ENCODE results near the gene GP1BB. TPM values are rescaled to one million over a fixed set of nuclear protein-coding genes. Genes with fewer than 3 reads are reported as not detected.

Gene GP1BB
- total and polyA plus RNA-seq, 10 of the 15 experiments (the other 5 are each of a cell fraction or from before 2014, with no cell fraction given), result 0.05 to 0.28 (median 0.28) TPM; not detected in 7

DNA sequence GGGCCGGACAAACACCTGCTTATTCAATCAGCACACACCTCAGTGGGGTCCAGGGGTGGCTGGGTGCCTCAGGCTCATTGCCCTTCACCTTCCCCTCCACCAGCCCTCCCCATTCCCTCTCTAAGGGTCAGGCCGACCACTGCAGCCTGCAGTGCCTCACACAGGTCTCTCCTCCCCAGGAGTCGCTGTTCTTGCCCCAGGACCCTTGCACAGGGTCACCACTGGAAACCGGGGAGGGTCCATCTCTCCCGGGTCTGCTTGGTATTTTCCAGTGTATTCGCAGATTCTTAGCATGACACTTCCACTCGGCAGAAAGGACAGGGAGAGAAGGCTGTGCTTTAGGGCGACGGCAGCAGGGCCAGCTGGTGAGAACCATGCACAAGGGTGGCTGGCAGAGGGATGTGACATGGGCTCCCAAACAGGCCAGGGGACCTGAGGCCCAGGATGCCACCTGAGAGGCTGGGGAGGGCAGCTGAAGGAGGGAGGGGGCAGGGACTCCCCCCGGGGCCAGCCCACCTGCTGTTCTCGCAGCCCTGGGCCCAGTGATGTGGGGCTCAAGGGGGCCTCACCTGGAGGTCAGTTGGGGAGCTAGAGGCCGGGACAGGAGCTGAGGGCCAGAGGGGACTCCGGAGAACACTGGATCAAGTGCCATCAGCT is 21.1 kb downstream of the GP1BB start:
- DNase-seq (ENCODE audit: low read depth, low spot score) (no peak), FAIRE-seq (no peak), ATAC-seq (no peak)
- Histone ChIP-seq H3K4me1 (ENCODE audit: control insufficient read depth, insufficient read depth, low read length) (no peaks in the 10 kb centered on the region), H3K9ac (ENCODE audit: control insufficient read depth, insufficient read depth, low read length) (no peak overlapping the region), H4K20me1 (ENCODE audit: control insufficient read depth, insufficient read depth) (no peaks in the 10 kb centered on the region), H2AFZ (ENCODE audit: control insufficient read depth, low read depth, low read length) (no peak overlapping the region), H3K4me2 (ENCODE audit: control insufficient read depth, insufficient read depth) (no peak overlapping the region), H3K27me3 (replicated peaks in 1 of 2; ENCODE audit: control insufficient read depth in 2 of 2, insufficient read depth in 2 of 2, low read length in 1 of 2) (no peaks in the 10 kb centered on the region; a peak in 1 of 4 replicates), H3K27ac (ENCODE audit: control insufficient read depth, insufficient read depth) (no peak overlapping the region), H3K36me3 (ENCODE audit: control insufficient read depth in 2 of 2, insufficient read depth in 2 of 2, low read length in 1 of 2) (no peaks in the 10 kb centered on the region), H3K4me3 (no peak overlapping the region), H3K79me2 (ENCODE audit: control insufficient read depth, insufficient read depth, low read length) (no peaks in the 10 kb centered on the region), H3K9me3 (replicated peaks; ENCODE audit: control insufficient read depth, insufficient read depth, low read length) (no peaks in the 10 kb centered on the region)
- WGBS (ENCODE audit: insufficient coverage, insufficient replicate concordance, low lambda C conversion rate, missing lambda C conversion rate), result 28% methylated on average over 12 of the region's 13 CpGs
- intact Hi-C loops (cut with micrococcal nuclease; ENCODE audit: unreplicated experiment) (no loop called here), in situ Hi-C loops (cut with MboI) (no loop called here)
- SMC1A ChIA-PET (ENCODE audit: uncharacterized antibody, unreplicated experiment), result no interaction called here
- CTCF ChIA-PET, result no interaction called here
- RAD21 ChIA-PET (ENCODE audit: unreplicated experiment), result interaction anchor here (1.2 to 1.4 kb wide), 2 partner anchors 12 to 14 kb away, joined by 3 read pairs; no protein-coding TSS in a partner anchor
- POLR2A ChIA-PET, result no interaction called here
- TF ChIP-seq, protein P1, sequence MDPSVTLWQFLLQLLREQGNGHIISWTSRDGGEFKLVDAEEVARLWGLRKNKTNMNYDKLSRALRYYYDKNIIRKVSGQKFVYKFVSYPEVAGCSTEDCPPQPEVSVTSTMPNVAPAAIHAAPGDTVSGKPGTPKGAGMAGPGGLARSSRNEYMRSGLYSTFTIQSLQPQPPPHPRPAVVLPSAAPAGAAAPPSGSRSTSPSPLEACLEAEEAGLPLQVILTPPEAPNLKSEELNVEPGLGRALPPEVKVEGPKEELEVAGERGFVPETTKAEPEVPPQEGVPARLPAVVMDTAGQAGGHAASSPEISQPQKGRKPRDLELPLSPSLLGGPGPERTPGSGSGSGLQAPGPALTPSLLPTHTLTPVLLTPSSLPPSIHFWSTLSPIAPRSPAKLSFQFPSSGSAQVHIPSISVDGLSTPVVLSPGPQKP (IDR thresholded peaks at IDR 0.05; ENCODE audit: low read depth, low read length), result no peak
- no peak for TF ChIP-seq STAT1 (conservative IDR thresholded peaks at IDR 0.05)
- TF ChIP-seq TCF12 (IDR thresholded peaks at IDR 0.05; ENCODE audit: low read depth, low read length), result no peak
- TF ChIP-seq, protein P2, sequence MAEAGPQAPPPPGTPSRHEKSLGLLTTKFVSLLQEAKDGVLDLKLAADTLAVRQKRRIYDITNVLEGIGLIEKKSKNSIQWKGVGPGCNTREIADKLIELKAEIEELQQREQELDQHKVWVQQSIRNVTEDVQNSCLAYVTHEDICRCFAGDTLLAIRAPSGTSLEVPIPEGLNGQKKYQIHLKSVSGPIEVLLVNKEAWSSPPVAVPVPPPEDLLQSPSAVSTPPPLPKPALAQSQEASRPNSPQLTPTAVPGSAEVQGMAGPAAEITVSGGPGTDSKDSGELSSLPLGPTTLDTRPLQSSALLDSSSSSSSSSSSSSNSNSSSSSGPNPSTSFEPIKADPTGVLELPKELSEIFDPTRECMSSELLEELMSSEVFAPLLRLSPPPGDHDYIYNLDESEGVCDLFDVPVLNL (IDR thresholded peaks at IDR 0.05; ENCODE audit: low read depth, low read length), result no peak
- no TSS peak for BruUV-seq (replicated peaks)
